ENCODE data around the gene GRIK4.

Gene GRIK4

DNA sequence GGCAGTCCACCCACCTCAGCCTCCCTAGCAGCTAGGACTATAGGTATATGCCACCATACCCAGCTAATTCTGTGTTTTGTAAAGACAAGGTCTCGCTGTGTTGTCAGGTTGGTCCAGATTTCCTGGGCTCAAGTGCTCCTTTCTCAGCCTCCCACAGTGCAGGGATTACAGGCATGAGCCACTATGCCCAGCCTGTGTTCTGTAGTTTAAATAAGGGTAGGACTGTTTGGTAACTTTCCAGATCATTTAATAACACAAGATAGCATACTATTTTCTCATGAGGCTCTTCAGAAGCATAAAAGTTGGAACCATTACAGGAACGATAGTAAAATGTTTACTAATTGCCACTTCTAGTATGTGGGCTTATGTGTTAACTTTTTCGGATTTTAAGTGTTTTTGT is 38.0 kb upstream of the GRIK4 start:
- no peak for TF ChIP-seq CTCF (IDR thresholded peaks at IDR 0.05; ENCODE audit: insufficient read depth, low read depth, low read length, missing control alignments)
- no peak for DNase-seq (ENCODE audit: low read depth)
- no peak overlapping the region for H3K4me3 ChIP-seq (ENCODE audit: low read depth, low read length)

DNA sequence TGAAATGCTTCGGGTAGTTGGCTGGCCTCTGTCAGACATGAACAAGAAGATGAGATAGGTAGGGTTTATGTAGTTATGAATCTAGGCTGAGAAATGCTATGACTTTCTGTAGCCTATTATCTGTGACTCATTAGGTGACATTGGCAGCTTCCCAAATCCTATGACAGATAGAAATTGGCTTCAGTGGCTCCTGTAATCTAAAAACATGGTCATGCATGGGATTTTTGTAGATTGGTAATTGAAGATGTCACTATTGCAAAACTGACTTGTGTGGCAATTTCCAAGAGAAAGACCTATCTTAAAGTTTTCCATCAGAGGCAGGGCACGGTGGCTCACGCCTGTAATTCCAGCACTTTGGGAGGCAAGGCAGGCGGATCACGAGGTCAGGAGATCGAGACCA is 29.4 kb upstream of the GRIK4 start:
- no peak overlapping the region for H3K4me3 ChIP-seq (ENCODE audit: low read depth, low read length)
- no peak for TF ChIP-seq CTCF (IDR thresholded peaks at IDR 0.05; ENCODE audit: insufficient read depth, low read depth, low read length, missing control alignments)
- no peak for DNase-seq (ENCODE audit: low read depth)

DNA sequence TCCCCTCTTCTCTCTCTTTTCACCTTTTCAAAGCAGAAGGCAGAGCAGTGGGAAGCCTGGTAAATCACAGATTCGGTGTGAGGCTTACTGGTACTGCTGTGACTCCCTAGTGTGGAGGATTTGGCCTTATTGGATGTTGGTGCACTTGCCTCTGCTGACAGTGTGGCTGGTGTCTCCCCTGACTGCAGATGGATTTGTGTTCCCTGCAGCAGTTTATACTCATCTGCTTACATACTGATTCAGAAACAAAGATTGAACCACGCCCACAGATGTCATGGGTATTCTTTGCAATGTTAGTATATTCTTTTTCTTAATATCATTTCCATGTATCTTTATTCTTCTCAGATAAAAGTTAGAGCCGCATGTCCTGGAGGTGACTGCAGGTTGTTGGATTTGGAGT is 26.8 kb upstream of the GRIK4 start:
- no peak for TF ChIP-seq CTCF (IDR thresholded peaks at IDR 0.05; ENCODE audit: insufficient read depth, low read depth, low read length, missing control alignments)
- no peak for DNase-seq (ENCODE audit: low read depth)
- H3K4me3 ChIP-seq (ENCODE audit: low read depth, low read length), result no peak overlapping the region

- no peak for TF ChIP-seq CTCF (IDR thresholded peaks at IDR 0.05; ENCODE audit: insufficient read depth, low read depth, low read length, missing control alignments)
- DNase-seq (ENCODE audit: low read depth), result no peak
- H3K4me3 ChIP-seq (ENCODE audit: low read depth, low read length), result no peak overlapping the region
These were observed 25.4 kb upstream of the GRIK4 start for GRCh38 chr11:120486138-120486537.

GRCh38 chr11:120489799-120490198 is 21.7 kb upstream of the GRIK4 start:
- no peak for TF ChIP-seq CTCF (IDR thresholded peaks at IDR 0.05; ENCODE audit: insufficient read depth, low read depth, low read length, missing control alignments)
- no peak for DNase-seq (ENCODE audit: low read depth)
- H3K4me3 ChIP-seq (ENCODE audit: low read depth, low read length), result no peak overlapping the region

DNA sequence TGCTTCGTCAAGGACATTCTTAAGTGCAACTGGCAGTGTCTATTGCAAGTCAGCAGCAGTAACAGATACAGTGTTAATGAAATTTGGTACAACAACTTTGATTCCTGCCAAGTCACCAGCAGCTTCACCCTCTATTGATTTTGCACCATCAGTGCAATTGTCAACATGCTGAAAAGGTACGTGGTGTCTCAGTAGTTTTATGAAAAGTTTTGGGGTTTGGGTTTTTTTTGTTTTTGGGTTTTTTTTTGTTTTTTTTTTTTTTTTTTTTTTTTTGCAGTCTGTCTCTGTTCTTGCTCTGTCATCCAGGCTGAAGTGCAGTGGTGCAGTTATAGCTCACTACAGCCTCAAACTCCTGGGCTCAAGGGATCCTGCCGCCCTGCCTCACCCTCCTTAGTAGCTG is 19.1 kb upstream of the GRIK4 start:
- no peak for DNase-seq (ENCODE audit: low read depth)
- no peak for TF ChIP-seq CTCF (IDR thresholded peaks at IDR 0.05; ENCODE audit: insufficient read depth, low read depth, low read length, missing control alignments)
- no peak overlapping the region for H3K4me3 ChIP-seq (ENCODE audit: low read depth, low read length)

DNA sequence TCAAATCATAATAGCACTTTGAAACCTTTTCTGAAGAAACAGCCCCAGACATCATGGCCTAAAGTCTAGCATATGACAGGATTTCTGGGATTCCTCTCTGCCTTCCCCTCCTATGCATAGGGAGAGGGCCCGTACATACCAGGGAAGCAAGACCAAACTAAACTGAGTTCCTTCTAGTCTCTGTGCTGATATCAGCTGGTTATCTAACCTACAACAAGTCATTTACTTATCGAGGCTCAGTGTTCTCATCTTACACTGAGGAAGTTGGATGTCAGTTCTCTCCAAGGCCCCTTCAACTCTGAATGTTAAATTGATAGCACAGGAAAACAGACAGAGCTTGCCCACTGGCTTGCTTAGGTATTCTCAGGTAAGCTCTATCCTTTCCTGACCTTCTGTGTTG is 17.0 kb upstream of the GRIK4 start:
- no peak for DNase-seq (ENCODE audit: low read depth)
- TF ChIP-seq CTCF (IDR thresholded peaks at IDR 0.05; ENCODE audit: insufficient read depth, low read depth, low read length, missing control alignments), result no peak
- H3K4me3 ChIP-seq (ENCODE audit: low read depth, low read length), result no peak overlapping the region

Measured in GM12865 (cell line).